GM20000 (cell line): ENCODE measurements around the gene LMNA.
A peak's percentile ranks its signal among the peaks of the same experiment; 100 is the strongest.
"Not testable (repeated sequence)": the region's sequence is repeated elsewhere in the genome, so short reads cannot be mapped to it uniquely, and the experiment has no call there.

Source experiments
- DNase-seq: peaks from one replicate; pipeline ENCODE4 v3.0.0; 2012; ENCODE audit warnings: low spot score
- TF ChIP-seq, protein P1 (sequence below): IDR thresholded peaks from 2 replicates; pipeline ENCODE4 v1.5.1; 2012; ENCODE audit warnings: mild to moderate bottlenecking, control low read depth; ENCODE audit errors: extremely low read depth, missing control alignments

Gene LMNA

DNA sequence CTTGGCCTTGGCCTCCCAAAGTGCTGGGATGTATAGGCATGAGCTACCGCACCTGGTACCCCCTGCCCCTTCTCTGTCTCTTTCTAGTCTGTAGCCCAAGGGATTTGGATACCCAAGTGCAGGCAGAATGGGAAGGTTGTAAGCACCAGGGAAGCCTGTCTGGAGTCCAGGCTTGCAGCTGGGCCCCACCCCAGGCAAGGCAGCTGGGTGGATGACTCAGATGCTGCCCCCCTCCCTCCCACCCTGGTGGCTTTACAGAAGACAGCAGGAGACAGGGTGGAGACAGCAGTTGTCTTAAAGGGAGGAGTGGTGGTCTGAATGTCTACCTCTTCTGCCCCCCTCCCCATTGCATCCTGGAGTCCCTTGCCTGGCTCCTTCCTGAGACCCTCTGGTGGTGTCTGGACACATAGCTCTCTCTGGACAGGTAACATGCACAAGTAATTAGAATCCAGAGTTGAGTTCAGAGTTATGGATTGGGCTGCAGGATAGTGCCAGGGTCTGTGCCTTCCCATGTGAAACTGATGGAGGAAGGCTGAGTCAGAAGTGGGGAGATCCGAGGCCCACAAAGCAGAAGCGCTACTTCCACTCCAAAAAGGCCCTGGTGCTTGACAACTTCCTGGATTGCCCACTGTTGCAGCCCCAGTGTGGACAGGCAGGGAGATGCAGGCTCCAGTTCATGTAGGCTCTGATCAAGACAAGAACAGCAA lies 5.1 kb downstream of the LMNA start:
- TF ChIP-seq, protein P1, sequence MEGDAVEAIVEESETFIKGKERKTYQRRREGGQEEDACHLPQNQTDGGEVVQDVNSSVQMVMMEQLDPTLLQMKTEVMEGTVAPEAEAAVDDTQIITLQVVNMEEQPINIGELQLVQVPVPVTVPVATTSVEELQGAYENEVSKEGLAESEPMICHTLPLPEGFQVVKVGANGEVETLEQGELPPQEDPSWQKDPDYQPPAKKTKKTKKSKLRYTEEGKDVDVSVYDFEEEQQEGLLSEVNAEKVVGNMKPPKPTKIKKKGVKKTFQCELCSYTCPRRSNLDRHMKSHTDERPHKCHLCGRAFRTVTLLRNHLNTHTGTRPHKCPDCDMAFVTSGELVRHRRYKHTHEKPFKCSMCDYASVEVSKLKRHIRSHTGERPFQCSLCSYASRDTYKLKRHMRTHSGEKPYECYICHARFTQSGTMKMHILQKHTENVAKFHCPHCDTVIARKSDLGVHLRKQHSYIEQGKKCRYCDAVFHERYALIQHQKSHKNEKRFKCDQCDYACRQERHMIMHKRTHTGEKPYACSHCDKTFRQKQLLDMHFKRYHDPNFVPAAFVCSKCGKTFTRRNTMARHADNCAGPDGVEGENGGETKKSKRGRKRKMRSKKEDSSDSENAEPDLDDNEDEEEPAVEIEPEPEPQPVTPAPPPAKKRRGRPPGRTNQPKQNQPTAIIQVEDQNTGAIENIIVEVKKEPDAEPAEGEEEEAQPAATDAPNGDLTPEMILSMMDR, result no peak
- DNase-seq, result no peak

DNA sequence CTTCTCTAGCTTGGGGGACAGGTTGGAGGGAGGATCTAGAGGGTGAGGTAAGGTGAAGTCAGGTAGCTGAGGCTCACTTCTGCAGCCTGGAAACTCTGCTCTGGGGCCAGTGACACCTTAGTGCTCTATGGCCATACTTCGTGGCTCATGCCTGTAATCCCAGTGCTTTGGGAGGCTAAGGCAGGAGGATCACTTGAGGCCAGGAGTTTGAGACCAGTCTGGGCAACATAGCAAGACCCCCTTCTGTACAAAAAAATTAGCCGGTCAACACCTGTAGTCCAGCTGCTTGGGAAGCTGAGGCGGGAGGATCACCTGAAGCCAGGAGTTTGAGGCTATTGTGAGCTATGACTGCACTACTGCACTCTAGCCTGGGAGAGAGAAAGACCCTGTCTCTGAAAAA lies 5.8 kb downstream of the LMNA start:
- TF ChIP-seq, protein P1, result no peak
- no peak for DNase-seq

DNA sequence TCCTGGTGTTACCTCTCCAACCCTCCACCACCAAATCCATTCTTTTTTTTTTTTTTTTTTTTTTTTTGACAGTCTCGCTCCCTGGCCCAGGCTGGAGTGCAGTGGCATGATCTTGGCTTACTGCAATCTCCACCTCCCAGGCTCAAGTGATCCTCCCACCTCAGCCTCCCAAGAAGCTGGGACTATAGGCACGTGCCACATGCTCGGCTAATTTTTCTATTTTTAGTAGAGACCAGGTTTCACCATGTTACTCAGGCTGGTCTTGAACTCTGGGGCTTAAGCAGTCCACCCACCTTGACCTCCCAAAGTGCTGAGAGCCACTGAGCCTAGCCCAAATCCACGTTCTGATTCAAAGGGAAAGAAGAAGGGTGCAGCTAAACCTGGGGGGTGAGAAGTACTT lies 6.5 kb downstream of the LMNA start:
- DNase-seq, result not testable (repeated sequence)

DNA sequence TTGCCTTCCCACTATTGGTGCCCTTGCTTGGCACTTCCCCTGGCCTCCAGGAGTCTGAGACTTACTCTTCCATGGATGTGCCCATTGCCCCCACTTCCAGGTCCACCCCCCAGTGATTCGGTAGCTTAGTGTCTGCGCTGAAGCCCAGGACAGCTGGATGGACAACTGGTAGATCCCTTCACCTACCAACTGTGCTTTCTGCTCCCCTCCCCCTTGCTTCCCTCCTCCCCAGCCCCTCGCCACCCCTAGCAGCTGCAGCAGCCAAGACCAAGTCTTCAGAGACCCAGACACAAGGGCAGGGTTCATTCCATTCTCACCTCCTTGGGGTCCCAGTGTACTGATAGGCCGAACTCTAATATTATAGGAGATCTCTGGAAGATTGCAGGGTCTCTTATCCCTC lies 6.9 kb downstream of the LMNA start:
- no peak for DNase-seq
- TF ChIP-seq, protein P1, result no peak

DNA sequence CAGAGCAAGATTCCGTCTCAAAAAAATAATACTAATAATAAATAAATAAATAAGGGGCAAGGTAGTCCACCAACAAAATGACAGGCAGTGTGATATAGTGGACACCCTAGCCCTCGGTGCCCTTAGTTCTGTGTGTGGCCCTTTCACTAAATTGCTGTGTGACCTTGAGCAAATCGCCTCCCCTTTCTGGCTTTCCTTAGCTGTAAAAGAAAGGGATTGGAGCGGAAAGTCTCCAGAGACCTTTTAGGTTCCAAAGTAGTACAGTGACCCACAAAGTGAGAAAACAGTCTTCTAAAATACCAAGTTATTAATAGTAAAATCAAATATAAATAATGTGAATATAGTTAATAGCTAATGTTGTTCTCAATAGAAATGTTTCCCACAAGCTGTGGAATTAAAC lies 7.6 kb downstream of the LMNA start:
- TF ChIP-seq, protein P1, result no peak
- no peak for DNase-seq

DNA sequence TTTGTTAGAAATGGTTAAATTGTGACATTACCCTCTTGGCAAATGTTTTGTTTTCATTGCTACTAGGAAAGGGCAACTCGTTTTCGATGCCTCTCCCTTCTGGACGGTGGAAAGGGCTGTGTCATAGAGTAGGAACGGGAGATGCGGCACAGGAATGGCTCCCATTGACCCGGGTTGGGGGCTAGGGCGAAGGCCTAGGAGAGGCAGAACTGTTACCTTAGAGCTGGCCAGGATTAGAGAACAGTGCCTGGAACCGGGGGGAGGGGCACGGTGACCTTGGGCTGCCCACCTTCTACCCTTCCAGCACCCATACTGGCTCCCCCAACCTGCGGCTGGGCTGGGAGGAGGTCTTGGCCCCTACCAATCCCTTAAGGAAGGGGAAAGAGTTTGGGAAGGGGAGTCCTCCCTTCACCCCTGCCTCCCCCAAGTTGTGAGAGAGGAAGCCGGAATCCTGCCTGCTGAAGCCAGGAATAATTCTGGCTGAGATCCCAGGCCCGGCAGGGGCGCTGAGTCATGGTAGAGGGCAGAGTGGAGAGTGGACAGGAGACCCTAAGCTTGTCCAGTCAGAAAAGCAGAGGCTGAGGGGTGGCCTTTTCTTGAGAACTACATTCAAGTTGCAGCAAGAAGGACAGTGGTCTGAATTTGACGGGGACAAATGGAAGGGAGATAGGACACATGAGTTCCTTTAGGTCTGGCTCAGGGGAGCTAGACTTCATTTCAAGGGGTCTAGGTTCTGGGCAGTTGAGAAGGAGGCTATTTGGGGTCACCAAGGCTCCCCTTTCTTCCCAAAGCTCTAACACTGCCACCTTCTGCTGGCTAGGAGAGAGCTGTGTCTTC lies 8.2 kb downstream of the LMNA start:
- no peak for DNase-seq
- TF ChIP-seq, protein P1, result no peak

DNA sequence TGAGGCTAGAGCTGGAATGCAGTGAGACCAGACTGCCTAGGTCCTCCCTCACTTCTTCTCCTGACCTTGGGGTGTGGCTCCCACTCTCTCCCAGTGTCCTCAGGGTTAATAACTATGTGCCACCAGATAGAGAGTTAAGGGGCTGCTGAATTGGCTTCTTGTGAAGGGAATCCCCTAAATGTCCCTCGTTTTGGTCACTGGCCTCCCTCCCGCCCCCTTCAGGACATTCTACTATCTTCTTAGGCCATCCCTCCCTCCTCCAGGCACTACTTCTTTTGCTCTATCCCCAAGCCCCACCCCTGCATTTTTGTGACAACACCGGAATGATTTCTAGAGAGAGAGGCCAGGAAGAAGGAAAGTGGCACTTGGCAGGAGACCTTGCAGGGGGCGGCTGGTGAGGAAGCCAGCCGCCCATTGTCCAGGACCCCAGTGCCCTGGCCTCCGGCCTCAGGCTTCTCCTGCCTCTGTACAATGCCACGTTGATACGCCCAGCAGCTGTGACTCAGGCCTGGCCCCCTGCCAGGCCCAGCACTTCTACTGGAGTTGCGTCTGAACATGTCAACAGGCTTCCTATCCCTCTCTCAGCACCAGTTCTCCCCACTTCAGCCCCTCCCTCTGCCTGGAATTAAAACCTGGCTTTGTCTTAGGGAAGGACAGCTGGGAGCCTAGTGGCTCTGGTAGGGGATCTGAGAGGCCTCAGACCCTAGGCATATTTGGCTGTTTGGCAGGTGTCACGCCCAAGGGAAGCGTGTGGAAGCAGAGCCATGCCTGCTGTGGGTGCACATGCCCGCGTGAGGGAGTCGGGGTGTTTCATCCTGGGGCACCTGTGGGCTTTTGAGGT lies 9.1 kb downstream of the LMNA start:
- TF ChIP-seq, protein P1, result peak; percentile 22
- DNase-seq, result no peak
